Kidney epithelial cell (primary cell): Measurements from ENCODE around the gene ERVFRD-1. TPM values are rescaled to one million over a fixed set of nuclear protein-coding genes. Genes with fewer than 3 reads are reported as not detected.

Experiments
- DNase-seq: peaks from one replicate; pipeline ENCODE4 v3.0.0-alpha.2; 2010; ENCODE audit warnings: low read depth
- H3K27me3 ChIP-seq: 2 replicates; pipeline ENCODE4 v1.6.0; 2011; ENCODE audit warnings: low read length; ENCODE audit not compliant: control insufficient read depth, insufficient read depth
- H3K36me3 ChIP-seq: 2 replicates; pipeline ENCODE4 v1.5.1; 2011; ENCODE audit warnings: low read length; ENCODE audit not compliant: control insufficient read depth, insufficient read depth
- H3K4me3 ChIP-seq: 2 replicates; pipeline ENCODE4 v1.5.1; 2011; ENCODE audit warnings: low read depth, mild to moderate bottlenecking, control low read depth, low read length
- total RNA-seq: library from RNA; depleted of rRNA; stranded (reverse); fragments of >200 nt; gene quantifications from 2 replicates; pipeline ENCODE4 v1.2.3, GENCODE V29; 2015
- TF ChIP-seq, protein P1 (sequence below): IDR thresholded peaks from 2 replicates; pipeline ENCODE4 v1.5.1; 2011; ENCODE audit warnings: mild to moderate bottlenecking, moderate library complexity, low read length, control low read depth, inconsistent platforms; ENCODE audit not compliant: insufficient read depth, poor library complexity, severe bottlenecking

The ERVFRD-1 gene, protein sequence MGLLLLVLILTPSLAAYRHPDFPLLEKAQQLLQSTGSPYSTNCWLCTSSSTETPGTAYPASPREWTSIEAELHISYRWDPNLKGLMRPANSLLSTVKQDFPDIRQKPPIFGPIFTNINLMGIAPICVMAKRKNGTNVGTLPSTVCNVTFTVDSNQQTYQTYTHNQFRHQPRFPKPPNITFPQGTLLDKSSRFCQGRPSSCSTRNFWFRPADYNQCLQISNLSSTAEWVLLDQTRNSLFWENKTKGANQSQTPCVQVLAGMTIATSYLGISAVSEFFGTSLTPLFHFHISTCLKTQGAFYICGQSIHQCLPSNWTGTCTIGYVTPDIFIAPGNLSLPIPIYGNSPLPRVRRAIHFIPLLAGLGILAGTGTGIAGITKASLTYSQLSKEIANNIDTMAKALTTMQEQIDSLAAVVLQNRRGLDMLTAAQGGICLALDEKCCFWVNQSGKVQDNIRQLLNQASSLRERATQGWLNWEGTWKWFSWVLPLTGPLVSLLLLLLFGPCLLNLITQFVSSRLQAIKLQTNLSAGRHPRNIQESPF
- total RNA-seq: not detected in 2 replicates

DNA sequence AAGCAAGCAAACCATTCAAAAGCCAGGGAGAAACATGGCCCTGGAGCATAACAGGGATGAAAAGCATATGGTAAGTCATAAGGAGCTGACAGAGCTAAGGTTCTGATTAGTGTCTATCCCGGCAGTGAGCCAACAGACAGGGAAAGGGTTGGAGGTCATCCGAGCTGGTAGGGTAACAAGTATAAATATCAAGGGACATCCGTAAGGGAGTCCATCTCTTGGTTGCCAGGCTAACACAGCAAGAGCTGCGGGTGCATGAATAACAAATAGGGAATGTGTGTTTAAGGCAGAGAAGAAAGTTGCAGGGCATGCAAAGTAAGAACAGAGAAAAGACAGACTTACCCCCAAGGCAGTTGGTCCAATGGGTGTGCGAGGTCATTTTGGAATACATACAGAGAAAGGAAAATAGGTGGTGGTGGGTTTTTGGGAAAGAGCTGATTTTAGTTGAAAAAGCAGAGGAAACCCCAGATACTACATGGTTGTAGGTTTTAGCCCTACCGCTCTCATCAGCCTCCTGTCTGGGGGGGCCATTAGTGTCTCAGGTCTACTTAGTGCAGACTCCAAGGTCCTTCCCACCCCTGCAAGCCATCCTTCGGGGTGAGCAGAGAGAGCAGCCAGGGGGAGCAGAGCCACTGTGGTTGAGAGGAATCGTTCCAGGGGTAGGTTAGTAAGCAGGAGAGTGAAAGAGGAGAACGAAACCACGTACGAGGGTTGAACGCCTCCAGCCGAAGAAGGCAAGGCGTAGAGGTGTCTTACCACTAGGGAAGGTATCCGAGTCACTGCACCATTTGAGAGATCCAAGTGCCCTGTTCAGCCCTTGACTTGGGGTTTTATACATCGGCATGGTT, at the start of gene ERVFRD-1:
TSS of gene ERVFRD-1 (minus strand) at position 805 of the 848 bp plus-strand sequence. CDS start 6,415 bp downstream, outside the sequence.
- TF ChIP-seq, protein P1, sequence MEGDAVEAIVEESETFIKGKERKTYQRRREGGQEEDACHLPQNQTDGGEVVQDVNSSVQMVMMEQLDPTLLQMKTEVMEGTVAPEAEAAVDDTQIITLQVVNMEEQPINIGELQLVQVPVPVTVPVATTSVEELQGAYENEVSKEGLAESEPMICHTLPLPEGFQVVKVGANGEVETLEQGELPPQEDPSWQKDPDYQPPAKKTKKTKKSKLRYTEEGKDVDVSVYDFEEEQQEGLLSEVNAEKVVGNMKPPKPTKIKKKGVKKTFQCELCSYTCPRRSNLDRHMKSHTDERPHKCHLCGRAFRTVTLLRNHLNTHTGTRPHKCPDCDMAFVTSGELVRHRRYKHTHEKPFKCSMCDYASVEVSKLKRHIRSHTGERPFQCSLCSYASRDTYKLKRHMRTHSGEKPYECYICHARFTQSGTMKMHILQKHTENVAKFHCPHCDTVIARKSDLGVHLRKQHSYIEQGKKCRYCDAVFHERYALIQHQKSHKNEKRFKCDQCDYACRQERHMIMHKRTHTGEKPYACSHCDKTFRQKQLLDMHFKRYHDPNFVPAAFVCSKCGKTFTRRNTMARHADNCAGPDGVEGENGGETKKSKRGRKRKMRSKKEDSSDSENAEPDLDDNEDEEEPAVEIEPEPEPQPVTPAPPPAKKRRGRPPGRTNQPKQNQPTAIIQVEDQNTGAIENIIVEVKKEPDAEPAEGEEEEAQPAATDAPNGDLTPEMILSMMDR: no peak
- Histone ChIP-seq H3K4me3 (no peak within 1 kb of the TSS), H3K27me3 (no peaks in the 10 kb centered on the region), H3K36me3 (no peaks in the 10 kb centered on the region)
- no peak for DNase-seq

DNA sequence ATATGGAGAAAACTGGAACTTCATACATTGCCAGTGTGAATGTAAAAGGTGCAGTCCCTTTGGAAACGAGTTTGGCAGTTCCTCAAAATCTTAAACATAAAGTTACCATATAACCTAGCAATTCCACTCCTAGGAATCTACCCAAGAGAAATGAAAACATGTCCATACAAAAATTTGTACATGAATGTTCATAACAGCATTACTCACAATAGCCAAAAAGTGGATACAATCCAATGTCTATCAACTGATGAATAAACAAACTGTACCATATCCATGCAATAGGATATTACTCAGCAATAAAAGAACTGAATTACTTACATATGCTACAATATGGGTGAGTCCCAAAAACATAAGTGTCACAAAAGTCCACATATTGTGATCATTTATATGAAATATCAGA, 48.7 kb upstream of the ERVFRD-1 start:
- Histone ChIP-seq H3K4me3 (no peak overlapping the region), H3K36me3 (no peaks in the 10 kb centered on the region), H3K27me3 (no peaks in the 10 kb centered on the region)
- no peak for DNase-seq
- TF ChIP-seq, protein P1: no peak

DNA sequence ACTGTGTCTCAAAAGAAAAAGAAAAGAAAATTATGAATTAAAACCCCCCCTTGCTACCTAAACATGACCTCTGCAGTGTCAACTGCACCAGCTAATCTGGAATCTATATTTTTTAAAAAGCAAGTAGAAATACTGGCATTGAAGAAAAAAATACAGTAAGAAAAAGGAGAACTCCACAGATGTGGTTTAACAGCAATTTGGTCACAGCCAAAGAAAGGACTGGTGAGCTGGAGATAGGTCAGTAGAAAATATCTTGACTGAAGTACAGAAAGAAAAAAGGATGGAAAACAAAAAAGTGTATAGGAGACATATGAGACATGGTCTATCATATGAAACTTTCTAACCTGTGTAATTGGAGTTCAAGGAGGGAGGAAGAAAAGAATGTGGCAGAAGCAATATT, 44.1 kb upstream of the ERVFRD-1 start:
- TF ChIP-seq, protein P1: no peak
- no peak for DNase-seq
- H3K4me3 ChIP-seq: no peak overlapping the region
- no peaks in the 10 kb centered on the region for H3K27me3 ChIP-seq
- H3K36me3 ChIP-seq: no peaks in the 10 kb centered on the region

DNA sequence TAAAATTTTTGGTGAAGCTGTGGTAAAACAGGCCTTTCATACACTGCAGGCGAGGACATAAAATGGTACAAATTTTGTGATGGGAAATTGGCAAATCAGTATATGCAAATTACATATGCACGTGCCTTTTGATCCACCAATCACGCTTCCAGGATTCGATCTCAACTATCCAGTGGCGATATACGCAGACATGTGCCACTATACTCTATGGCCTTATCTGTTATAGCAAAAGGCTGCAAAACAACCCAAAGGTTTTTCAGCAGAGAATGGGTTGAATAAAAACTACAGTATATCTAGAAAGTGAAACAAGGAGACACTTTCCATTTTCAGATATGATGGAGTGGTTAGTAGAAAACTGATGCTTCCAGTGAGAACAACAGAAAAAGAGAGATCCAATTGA, 41.9 kb upstream of the ERVFRD-1 start:
- DNase-seq: no peak

DNA sequence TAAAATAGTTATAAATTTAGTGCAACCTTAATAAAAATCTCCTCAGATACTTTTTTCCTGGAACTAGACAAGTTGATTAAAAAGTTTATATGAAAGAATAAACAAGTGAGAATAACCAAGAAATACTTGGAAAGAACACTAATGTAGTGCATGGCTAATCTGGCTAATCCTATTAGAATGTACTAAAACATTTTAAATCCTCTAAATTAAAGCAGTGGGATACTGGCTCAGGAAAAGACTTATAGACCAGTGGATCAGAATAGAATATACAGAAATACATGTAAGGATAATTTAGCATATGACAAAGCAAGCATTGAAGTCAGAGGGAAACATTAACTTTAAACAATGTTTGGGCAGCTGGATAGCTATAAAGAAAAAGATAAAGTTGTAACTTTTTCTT, 41.1 kb upstream of the ERVFRD-1 start:
- Histone ChIP-seq H3K4me3 (no peak overlapping the region), H3K36me3 (no peaks in the 10 kb centered on the region), H3K27me3 (no peaks in the 10 kb centered on the region)
- TF ChIP-seq, protein P1: no peak
- DNase-seq: no peak

More for the DNA sequence above, 41.9 kb upstream of the ERVFRD-1 start:
- Histone ChIP-seq H3K36me3 (no peaks in the 10 kb centered on the region), H3K27me3 (no peaks in the 10 kb centered on the region), H3K4me3 (no peak overlapping the region)
- TF ChIP-seq, protein P1: no peak
